Psoas muscle (tissue), 8 donors: ENCODE measurements around the gene COL5A1. TPM values are rescaled to one million over a fixed set of nuclear protein-coding genes. Genes with fewer than 3 reads are reported as not detected.

ENCODE experiments used
- ATAC-seq, 4 donors: fragments of 200-7000 bp; cut with Tn5 transposase; one replicate each; pipeline ENCODE4 v1.9.1; 2020; ENCODE audit warnings: moderate library complexity in 3 of 4, mild to moderate bottlenecking in 2 of 4
- DNase-seq, 2 donors: peaks; one replicate each; pipeline ENCODE4 v3.0.0-alpha.2; 2020
- H3K27ac ChIP-seq: fragments of 200-600 bp; one replicate; pipeline ENCODE4 v1.8.0; 2022
- H3K27me3 ChIP-seq, 3 donors: fragments of 200-600 bp in 1 of 3; one replicate each; pipeline versions ENCODE4 v1.6.1 to v1.8.0; 2013 to 2022; ENCODE audit warnings: low read length in 2 of 3, mild to moderate bottlenecking in 2 of 3, moderate library complexity in 1 of 3; ENCODE audit not compliant: insufficient read depth in 3 of 3
- H3K36me3 ChIP-seq, 2 donors: fragments of 200-600 bp in 1 of 2; one replicate each; pipeline versions ENCODE4 v1.6.1 to v1.8.0; 2013 to 2022; ENCODE audit warnings: low read depth in 1 of 2, mild to moderate bottlenecking in 1 of 2, moderate library complexity in 1 of 2; ENCODE audit not compliant: insufficient read depth in 1 of 2
- H3K4me1 ChIP-seq: fragments of 200-600 bp; one replicate; pipeline ENCODE4 v1.8.0; 2022
- H3K4me3 ChIP-seq: fragments of 200-600 bp; one replicate; pipeline ENCODE4 v1.8.0; 2022; ENCODE audit warnings: mild to moderate bottlenecking
- H3K9me3 ChIP-seq: fragments of 200-600 bp; one replicate; pipeline ENCODE4 v1.8.0; 2022
- CTCF ChIP-seq: fragments of 200-600 bp; IDR thresholded peaks from one replicate; pipeline ENCODE4 v1.8.0; 2022; ENCODE audit warnings: antibody characterized with exemption
- WGBS, 3 donors: extraction: QIAGEN DNeasy Blood & Tissue Kit; methylation state at CpG; one replicate each; pipeline versions ENCODE4 v1.1.6 to v1.1.7; 2013; 5-methylcytosine and 5-hydroxymethylcytosine counted together
- intact Hi-C, 2 donors: fragments of 100-400 bp; cut with DNase I; formaldehyde crosslinking; loops; one replicate each; pipeline versions ENCODE4 v1.11.0 to v1.14.2; 2022
- polyA plus RNA-seq, 3 donors: library from polyadenylated mRNA; stranded (reverse); fragments of 200-250 nt; gene quantifications; one replicate each; pipeline ENCODE4 v1.2.3, GENCODE V29; 2013
- total RNA-seq, 4 donors: library from RNA; stranded (reverse); fragmentation: NEBNext Ultra II Directional in 2 of 4; extraction: Animal tissue kit (Norgen Biotek cat#: 25700) in 2 of 4; gene quantifications; one replicate each; pipeline versions ENCODE4 v1.2.1 to v1.2.4, GENCODE V29; 2021 to 2023
- donor health status: healthy with polysubstance abuse.
- donor health status: DM: no; HTN: no; CAD: no; lungs with moderate emphysema.
- donor health status: Bipolar disorder and iron deficiency.
- donor health status: healthy.
- donor health status: DM: yes; HTN: yes; CAD: no.
- donor health status: DM: no; HTN: no; CAD: no.
- donor health status: DM: no; HTN: no; CAD: no.
- donor health status: DM: yes; HTN: yes; CAD: no.

Gene COL5A1
- total and polyA plus RNA-seq, 7 donors, result 1.7 to 11.3 (median 3.4) TPM

DNA sequence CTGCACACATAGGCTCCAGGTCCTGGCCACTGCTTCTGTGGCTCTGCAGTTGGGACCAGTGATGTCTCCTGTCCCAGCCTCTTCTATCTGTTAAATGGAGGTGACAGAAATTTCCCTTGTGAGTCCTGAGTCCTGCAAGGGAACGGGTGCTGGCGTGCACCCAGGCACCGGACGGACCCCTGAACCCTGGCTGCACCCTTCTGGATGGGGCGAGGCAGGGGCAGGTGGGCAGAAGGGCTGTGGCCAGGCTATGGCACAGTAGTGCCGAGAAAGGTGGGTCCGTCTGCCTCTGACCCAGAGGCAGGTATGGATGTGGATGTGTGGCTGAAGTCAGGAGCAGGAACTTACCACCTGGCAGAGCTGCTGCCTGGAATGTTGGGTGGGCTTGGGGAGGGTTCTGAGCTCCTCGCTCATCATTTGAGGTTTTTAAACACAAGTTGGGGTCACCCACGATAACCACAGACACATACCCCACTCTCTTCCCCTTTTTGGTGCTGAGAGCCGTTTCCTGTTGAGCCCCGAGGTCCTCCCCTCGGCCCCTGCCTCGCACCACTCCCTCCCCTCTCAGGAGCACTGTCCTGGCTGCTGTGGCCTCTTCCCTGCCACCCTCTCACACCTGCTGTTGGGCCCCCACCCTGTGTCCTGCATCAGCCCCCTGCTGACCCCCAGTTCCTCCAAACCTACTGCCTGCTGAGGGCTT is 82.0 kb downstream of the COL5A1 start:
- Histone ChIP-seq H3K27me3 (peaks cover 0 to 79% (median 0%) of the 10 kb centered on the region in 3 donors), H3K36me3 (no peaks in the 10 kb centered on the region), H3K9me3 (no peaks in the 10 kb centered on the region), H3K27ac (no peak overlapping the region), H3K4me1 (no peaks in the 10 kb centered on the region), H3K4me3 (no peak overlapping the region)
- ATAC-seq, result no peak
- 55 to 72% (median 67%) methylated on average over 13 of the region's 13 CpGs for whole genome bisulfite sequencing, 3 donors
- TF ChIP-seq CTCF, result no peak
- intact Hi-C loops, result no loop called here
- DNase-seq, result no peak

- peak; percentile 66 to 89 for DNase-seq
Observed at GRCh38 chr9:134724202-134724911, 82.8 kb downstream of the COL5A1 start.

GRCh38 chr9:134724912-134725604 is 83.5 kb downstream of the COL5A1 start:
- H3K4me3 ChIP-seq, result no peak overlapping the region
- H3K27ac ChIP-seq, result no peak overlapping the region
- intact Hi-C loops, result no loop called here
- no peaks in the 10 kb centered on the region for H3K36me3 ChIP-seq
- WGBS, 3 donors, result 70 to 84% (median 73%) methylated on average over 17 of the region's 17 CpGs
- peaks cover 0 to 72% (median 0%) of the 10 kb centered on the region in 3 donors for H3K27me3 ChIP-seq
- TF ChIP-seq CTCF, result no peak
- no peaks in the 10 kb centered on the region for H3K9me3 ChIP-seq
- ATAC-seq (no peak), DNase-seq (no peak)
- H3K4me1 ChIP-seq, result no peaks in the 10 kb centered on the region

More at GRCh38 chr9:134724202-134724911, 82.8 kb downstream of the COL5A1 start:
- WGBS, 3 donors, result 33 to 48% (median 34%) methylated on average over 25 of the region's 25 CpGs
- Histone ChIP-seq H3K36me3 (no peaks in the 10 kb centered on the region), H3K9me3 (no peaks in the 10 kb centered on the region), H3K4me3 (no peak overlapping the region), H3K27ac (no peak overlapping the region), H3K27me3 (peaks cover 0 to 76% (median 0%) of the 10 kb centered on the region in 3 donors), H3K4me1 (no peaks in the 10 kb centered on the region)
- intact Hi-C loops, result no loop called here
- TF ChIP-seq CTCF, result no peak
- peak in 3 of 4 donors; percentile 40 to 79 (median 59) for ATAC-seq

DNA sequence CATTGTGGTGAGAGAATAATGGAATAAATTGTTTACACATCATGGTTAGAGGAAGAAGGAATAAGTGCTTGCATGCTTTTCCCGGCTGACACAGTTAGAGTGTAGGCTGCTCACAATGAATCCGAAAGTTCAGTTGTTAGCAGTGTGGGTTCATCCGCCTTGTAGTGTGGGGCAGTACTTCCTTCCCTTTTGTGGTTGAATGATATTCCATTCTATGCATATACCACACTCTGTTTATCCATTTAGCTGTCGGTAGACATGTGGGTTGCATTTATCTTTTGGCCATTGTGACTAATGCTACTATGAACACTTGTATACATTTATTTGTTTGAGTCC is 84.0 kb downstream of the COL5A1 start:
- no peaks in the 10 kb centered on the region for H3K36me3 ChIP-seq
- no peaks in the 10 kb centered on the region for H3K4me1 ChIP-seq
- TF ChIP-seq CTCF, result no peak
- DNase-seq (no peak), ATAC-seq (no peak)
- WGBS, 3 donors, result 77 to 84% (median 80%) methylated on average over 4 of the region's 4 CpGs
- H3K9me3 ChIP-seq, result no peaks in the 10 kb centered on the region
- no peak overlapping the region for H3K27ac ChIP-seq
- H3K4me3 ChIP-seq, result no peak overlapping the region
- intact Hi-C loops, result no loop called here
- H3K27me3 ChIP-seq, result peaks cover 0 to 72% (median under 1%) of the 10 kb centered on the region in 3 donors
